Left renal pelvis (tissue), 4 donors: ENCODE measurements around the gene ZNF157. TPM values are rescaled to one million over a fixed set of nuclear protein-coding genes. Genes with fewer than 3 reads are reported as not detected.
"Not testable (repeated sequence)": the region's sequence is repeated elsewhere in the genome, so short reads cannot be mapped to it uniquely, and the experiment has no call there.

ENCODE experiments used
- DNase-seq, 4 donors: peaks; one replicate each; pipeline ENCODE4 v3.0.0-alpha.2; 2013; ENCODE audit warnings: low read depth in 4 of 4, low spot score in 3 of 4
- polyA plus RNA-seq, 4 donors: library from polyadenylated mRNA; unstranded; fragments of 120-200 nt; gene quantifications; one replicate each; pipeline ENCODE4 v1.2.1, GENCODE V29; 2013; ENCODE audit not compliant: insufficient read length in 4 of 4

ZNF157 gene
- 1 to 10 TPM in 3 of 4 donors, under 1 TPM in 1; 0.90 to 1.4 (median 1.2) TPM for polyA plus RNA-seq

DNA sequence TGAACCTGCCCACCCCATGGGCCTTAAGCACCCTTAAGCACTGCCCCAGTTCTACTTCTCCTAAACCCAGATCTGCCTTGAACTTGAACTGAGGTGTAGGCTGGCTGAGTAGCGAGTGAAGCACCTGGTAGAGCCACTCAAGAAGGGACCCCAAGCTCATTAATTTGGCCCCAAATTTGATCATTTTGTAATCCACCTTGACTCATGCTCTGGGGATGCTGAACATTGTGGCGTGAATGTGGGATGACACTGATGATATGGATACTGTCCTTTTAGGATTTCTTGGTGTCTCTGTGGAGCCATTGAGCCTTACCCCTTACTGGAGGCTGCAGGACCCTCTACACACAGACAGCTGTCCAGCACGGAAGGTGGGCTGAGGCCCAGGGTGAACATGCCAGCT, at the start of gene ZNF157:
Gene ZNF157 (plus strand): TSS at position 301 of the 400 bp plus-strand sequence. CDS start 91 bp downstream, at position 392.
- DNase-seq: no peak

DNA sequence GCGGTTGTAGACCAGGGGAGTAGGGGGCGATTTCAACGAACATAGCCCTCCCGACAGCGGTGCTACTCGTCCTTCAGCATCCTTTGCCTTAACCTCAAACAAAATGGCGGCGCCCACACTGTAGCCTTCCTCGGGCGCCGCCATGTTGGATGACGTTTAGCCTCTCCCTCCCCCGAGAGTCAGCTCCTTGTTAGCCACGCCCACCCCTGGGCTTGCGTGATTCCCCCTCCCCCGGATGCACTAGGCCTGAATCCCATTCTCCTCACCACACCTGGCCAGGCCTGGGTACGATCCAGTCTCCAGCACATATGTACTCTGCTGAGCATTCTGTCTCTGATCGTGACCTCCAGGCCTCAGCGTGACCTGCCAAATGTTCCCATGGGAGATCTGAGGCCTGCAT, 49.0 kb upstream of the ZNF157 start:
- peak in 1 of 4 donors; percentile 51 for DNase-seq

DNA sequence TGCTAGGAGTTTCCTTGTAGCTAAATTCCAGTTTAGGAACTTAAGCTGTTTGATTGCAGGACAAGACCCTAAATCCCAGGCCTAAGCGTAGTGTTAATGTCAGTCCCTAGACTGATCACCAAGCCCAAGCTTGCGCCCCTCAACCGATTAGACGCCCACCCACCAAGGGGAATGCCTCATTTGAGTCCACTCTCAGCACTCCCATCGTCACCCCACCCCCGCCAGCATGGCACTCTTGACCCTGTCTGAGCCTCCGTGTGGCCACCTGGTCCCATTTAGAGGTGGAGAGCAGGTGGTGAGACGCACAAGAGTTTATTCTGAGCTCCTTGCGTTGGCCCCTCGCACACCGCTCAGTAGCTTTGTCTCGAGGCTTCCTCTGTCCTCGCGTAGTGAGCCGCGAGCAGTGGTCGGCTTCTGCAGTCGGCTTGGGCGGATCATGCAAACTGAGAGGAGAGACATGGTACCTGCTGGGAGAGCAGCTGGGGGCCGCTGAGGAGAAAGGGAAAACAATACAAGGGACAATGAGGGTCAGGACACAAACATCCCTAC, 48.5 kb upstream of the ZNF157 start:
- no peak for DNase-seq

DNA sequence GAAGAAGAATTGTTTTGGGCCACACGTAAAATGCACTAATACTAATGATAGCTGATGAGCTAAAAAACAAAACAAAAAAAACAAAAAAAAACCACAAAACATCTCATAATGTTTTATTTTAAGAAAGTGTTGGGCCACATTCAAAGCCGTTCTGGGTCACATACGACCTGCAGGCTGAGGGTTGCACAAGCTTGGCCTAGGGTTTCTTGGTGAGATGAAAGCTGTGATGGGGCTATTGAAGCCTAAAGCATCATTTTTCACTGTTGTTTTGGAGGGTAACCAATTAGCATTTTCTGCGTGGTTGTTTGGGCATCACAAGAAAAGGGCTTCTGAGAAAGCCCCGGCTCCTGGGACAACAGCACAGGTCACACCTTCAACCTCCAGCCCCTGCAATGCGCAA, 42.5 kb upstream of the ZNF157 start:
- no peak for DNase-seq

DNA sequence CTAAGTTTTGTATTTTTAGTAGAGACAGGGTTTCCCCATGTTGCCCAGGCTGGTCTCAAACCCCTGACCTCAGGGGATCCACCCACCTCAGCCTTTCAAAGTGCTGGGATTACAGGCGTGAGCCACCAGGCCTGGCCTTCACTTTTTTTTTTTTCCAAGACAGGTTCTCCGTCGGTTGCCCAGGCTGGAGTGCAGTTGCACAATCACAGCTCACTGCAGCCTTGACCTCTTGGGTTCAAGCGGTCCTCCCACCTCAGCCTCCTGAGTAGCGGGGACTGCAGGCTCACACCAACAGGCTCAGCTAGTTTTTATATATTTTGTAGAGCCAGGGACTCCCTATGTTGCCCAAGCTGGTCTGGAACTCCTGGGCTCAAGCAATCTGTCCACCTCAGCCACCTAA, 37.6 kb upstream of the ZNF157 start:
- DNase-seq: not testable (repeated sequence)

DNA sequence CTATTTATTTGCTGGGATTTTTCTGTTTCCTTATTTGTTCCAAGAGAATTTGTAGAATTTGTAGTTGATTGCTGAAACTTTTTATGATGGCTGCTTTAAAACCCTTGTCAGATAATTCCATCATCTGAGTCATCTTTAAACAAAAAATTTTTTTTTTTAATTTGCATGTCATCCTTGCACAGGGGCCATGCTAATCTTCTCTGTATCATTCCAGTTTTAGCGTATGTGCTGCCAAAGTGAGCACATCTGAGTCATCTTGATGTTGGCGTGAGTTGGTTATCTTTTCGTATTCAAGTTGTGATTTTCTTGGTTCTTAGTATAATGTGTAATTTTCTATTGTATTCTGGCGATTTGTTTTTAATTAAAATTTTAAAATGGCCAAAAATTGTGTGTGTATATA, 18.7 kb upstream of the ZNF157 start:
- no peak for DNase-seq

DNA sequence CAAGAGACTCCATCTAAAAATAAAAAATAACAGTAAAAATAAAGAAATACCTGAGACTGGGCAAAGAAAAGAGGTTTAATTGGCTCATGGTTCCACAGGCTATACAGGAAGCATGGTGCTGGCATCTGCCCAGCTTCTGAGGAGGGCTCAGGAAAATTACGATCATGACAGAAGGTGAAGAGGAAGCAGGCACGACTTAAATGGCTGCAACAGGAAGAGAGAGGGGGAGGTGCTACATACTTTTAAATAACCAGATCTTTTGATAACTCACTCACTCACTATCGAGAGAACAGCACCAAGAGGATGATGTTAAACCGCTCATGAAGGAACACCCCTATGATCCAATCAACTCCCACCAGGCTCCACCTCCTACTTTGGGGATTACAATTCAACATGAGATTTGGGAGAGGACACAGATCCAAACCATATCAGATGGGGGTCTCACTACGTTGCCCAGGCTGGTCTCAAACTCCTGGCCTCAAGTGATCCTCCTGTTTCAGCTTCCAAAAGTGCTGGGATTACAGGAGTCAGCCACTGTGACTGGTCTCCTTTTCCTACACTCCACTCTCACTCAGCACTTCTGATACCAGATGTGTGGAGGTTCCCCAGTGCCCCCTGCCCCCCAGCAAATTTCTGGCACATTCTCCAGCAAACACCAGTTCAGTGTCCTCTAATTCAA, 11.9 kb upstream of the ZNF157 start:
- no peak for DNase-seq

DNA sequence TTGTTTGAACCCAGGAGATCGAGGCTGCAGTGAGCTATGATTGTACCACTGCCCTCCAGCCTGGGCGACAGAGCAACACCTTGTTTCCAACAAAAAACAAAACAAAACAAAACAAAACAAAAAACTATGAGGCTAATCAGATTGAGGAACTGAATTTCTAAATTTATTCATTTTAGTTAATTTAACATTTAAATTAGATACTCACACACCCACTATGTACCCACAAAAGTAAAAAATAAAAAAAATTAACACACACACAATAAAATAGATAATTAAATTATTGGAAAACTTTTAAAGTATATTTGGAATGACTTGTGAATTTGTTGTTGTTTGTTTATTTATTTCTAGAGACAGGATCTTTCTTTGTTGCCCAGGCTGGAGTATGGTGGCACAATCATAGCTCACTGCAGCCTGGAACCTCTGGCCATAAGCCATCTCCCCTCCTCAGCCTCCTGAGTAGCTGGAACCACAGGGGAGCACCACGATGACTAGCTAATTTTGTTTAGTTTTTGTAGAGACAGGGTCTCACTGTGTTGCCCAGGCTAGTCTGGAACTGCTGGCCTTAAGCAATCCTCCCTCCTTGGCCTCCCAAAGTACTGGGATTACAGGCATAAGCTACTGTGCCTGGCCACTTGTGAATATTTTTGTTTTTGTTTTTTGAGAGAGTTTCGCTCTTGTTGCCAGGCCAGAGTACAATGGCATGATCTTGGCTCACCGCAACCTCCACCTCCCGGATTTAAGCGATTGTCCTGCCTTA, 9.8 kb upstream of the ZNF157 start:
- DNase-seq: no peak

DNA sequence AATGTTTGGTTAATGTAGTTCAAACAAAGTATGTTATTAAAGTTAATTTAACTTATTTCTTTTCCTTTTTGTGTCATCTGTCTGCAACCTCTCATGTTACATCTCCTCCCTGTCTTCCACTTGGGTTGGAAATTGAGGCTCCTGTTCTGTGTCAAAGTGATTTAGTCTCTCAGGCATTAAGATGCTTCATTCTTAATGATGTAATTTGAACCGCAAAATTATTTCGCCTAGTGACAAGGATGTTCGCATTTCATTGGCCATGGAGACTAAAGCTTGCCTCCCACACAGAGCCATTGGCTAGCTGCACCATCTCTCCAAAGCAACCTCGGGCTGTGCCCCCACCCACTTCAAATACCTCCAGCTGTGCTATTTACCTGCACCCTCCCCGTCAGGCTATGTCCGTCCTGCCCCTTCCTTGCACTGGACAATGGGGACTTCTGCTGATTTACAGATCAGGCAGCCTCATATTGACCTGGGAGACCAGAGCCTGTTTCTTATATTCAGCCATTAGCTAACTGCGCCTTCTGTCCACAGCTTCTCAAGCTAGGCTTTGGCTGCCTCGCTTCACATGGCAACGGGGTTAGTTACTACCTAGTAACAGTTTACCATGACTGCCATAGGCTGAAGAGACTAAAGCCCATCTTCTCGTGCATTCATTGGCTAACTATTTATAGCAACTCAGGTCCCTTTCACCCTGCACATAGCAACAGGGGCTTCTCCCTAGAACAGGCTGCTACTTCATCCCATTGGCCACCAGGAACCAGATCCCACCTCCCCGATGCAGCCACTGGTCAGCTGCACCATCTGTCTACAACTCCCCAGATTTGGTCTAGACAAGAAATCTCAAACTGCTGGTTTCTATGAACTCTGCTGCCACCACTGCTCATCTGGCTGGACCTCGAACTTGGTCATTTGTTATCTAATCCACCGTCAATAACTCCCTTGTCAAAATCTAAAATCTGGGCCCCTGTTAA, 8.6 kb upstream of the ZNF157 start:
- peak; percentile 78 to 87 (median 80) for DNase-seq

DNA sequence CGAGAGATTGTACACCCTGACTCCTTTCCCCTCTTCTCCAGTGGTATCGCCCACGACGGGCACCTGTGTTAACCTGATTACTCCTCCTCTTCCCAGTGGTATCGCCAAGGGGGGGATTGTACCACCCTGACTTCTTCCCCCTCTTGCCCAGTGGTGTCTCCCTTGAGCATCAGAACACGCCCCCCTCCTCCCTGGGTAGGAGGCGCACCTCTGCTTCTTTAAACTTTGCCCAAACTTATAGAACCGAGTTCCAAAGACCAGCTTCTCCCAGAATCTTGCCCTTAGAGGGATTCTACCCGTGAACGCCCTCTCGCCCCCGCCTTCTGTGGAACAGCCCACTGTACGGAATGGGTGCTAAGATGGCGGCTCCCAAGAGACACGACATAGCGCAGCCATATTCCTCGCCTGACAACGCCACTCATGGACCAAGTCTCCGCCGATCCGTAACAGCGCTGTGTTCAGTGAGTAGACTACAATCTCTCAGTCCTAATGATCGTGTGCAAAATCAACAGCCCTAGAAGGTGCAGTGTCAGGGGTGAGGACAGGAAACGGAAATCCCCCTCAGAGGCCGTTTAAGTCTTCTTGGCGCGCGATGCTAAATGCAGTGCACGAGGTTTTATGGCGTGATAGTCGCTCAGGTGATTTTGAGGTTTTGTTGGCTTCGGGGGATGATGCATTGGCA, 4.2 kb upstream of the ZNF157 start:
- peak; percentile 62 to 70 (median 64) for DNase-seq

DNA sequence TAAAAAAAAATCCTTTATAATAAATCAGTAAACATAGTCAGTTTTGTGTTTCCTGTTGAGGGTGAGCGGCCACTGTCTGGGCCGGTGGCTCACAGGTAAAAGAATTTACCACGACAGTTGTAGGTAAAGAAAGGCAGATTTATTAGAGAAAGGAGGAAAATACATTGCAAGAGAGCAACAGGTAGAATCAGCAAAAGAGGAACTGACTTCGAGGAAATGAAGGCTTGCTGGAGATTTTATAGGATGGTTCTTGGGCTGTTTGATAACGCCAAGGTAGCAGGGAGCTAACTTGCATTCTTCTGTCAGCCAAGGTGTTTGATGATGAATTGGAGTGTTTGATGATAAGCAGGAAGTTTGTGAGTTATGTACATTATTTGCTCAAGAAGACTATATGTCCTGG, 2.8 kb downstream of the ZNF157 start:
- DNase-seq: no peak

DNA sequence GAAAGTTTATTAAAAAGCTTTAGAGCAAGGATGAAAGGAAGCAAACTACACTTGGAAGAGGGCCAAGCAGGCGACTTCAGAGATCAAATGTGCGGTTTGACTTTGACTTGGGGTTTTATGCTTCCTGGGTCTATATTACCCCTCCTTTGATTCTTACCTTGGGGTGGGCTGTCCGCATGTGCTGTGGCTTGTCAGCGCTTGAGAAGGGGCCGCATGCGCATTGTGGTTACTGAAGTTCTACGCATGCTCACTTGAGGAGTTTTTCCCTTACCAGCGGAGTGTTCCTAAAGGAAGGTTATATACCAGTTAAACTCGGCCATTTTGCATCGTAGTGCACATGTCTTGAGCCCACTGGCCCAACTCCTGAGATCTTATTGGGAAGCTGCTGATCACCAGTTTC, 9.9 kb downstream of the ZNF157 start:
- no peak for DNase-seq

DNA sequence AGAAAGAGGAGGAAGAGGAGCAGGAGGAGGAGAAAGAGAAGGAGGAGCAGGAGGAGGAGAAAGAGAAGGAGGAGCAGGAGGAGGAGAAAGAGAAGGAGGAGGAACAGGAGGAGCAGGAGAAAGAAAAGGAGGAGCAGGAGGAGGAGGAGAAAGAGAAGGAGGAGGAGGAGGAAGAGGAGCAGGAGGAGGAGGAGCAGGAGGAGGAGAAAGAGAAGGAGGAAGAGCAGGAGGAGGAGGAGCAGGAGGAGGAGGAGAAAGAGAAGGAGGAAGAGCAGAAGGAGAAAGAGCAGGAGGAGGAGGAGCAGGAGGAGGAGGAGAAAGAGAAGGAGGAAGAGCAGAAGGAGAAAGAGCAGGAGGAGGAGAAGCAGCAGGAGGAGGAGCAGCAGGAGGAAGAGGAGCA, 10.5 kb downstream of the ZNF157 start:
- not testable (repeated sequence) for DNase-seq

DNA sequence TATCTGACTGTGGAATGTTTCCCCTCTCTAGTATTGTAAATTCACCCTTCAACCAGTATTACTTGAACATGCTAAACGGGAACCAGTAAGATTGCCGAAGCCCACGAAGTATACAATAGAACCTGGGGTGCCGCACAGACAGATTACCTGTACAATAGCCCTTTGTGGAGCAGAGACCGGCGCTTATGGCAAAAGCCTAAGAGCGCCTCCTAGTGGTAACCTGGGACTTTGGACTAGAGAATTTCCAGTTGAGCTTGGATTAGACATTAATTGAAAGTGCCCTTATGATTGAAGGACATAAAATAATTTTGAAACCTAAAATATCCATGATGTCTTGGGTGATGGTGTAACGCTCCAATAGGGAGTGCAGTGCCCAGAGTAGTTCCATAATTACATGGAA, 14.1 kb downstream of the ZNF157 start:
- peak in 3 of 4 donors; percentile 31 to 47 (median 32) for DNase-seq

DNA sequence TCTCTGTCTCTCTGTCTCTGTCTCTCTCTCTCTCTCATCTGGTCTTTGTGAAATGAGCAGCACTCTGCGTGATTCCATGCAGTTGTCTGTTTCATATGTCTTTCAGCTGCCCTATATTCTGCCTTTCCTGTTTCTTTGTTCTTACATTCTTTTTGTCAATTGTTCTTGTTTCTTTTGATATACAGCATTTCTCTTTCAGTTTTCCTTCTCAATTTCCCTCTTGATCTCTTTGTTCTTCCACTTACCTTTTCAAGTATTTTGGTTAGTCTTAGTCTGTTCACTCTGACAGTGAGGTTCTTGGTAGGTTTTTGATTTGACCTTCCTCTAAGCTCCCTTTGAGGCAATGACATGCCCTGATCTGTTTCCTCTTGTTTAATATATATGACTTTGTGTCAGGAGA, 20.4 kb downstream of the ZNF157 start:
- DNase-seq: no peak

DNA sequence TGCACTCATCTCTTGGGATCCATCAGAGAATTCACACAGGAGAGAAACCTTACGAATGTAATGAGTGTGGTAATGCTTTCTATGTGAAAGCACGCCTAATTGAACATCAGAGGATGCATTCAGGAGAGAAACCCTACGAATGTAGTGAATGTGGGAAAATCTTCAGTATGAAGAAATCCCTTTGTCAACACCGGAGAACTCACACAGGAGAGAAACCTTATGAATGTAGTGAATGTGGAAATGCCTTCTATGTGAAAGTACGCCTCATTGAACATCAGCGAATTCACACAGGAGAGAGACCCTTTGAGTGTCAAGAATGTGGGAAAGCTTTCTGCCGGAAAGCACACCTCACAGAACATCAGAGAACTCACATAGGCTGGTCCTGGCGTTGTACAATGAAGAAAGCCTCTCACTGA, 42.8 kb downstream of the ZNF157 start:
- DNase-seq: no peak

DNA sequence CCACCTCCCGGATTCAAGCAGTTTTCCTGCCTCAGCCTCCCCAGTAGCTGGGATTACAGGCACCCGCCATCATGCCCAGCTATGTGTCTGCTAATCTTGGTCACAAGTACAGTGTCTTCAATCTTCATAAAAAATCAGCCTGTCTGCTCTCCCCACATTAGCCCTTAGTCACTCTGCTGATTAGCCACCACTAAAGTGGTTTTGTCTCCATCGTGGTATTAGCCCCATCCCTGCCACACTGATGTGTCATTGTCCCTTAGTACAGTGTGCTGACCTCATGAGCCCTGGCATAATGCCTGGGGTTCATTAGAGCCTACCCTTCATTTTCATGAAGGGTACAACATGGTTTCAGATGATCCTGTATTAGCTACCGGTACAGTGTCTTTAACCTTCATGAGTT, 49.9 kb downstream of the ZNF157 start:
- DNase-seq: no peak

DNA sequence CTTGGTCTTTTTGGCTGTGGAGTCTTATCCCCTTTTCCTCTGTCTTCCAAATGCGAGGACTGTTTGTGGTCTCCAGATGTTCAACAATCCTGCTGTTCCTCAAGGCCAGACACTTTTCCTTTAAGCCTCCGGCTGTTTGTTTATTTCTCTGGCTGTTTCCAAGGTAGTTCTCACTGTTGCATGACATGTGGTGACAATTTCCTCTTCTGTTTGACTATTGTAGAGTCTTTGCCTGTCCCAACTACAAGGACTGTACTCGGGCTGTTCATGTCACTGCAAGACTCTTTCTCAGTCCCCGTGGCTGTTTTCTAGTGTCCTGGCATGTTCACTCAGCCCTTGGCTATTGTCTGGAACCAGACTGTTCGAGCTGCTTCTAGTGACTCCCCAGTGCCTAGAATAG, 50.6 kb downstream of the ZNF157 start:
- no peak for DNase-seq

DNA sequence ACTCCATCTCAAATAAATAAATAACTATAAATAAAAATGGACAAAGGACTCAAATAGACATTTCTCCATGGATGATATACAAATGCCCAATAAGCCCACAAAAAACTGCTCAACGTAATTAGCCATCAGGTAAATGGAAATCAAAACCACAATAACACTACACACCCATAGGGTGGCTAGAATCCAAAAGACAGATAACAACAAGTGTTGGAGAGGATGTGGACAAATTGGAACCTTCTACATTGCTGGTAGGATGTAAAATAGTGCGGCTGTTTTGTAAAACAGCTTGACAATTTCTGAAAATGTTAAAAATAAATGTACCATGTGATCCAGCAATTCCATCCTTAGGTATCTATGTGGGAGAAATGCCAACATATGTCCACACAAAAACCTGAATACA, 52.1 kb downstream of the ZNF157 start:
- DNase-seq: no peak

DNA sequence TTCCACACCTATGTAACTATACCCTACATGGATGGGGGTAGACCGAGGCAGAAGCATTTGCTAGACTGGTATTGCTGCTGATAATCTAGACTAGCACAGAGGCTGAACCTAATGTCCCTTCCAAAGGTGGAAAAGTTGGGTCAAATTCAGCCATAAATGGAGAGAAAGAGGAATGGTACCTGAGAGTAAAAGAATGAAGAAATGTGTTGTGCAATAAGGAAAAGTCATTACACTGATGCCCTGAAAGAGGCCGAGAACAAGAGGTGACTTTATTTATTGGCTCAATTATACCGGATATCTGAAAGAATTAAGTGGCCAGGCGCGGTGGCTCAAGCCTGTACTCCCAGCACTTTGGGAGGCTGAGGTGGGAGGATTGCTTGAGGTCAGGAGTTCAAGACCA, 60.5 kb downstream of the ZNF157 start:
- DNase-seq: no peak
